ENCODE results near the gene MAP9. TPM values are rescaled to one million over a fixed set of nuclear protein-coding genes. Genes with fewer than 3 reads are reported as not detected.

MAP9 gene
- total and polyA plus RNA-seq, 2 donors (not counting 1 experiment from before 2014, with no cell fraction given) = 4.5 to 16.3 TPM

DNA sequence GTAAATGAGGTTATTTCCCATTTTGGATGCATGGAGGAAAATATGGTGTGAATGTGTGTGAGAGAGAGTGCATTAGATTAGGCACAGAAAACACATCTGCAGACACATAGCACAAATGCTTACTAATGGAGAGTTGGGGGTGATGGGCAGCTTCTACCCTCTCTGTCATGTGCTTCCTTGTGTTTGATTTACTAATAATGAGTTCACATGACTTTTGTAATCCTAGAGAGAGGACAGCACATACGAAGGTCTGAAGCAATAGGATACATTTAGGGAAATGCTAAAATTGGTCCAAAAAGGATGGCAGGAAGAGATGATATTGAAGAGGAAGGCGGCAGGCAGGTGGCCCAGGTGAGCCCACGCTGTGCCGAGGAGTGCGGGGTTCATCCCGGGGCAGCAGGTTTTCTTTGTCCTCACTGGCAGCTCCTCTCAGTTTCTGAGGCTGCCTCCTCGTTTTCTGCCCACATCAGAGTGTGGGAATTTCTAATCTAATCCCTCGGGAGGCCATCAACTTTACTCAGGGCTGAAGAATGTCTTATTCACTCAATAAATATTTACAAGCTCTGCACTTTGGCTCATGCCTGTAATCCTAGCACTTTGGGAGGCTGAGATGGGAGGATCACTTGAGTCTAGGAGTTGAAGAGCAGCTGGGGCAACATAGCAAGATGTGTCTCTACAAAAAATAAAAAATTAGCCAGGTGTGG, 15.9 kb upstream of the MAP9 start:
- Histone ChIP-seq H3K27ac (ENCODE audit: low read length in 2 of 2) (no peak overlapping the region), H4K20me1 (ENCODE audit: control insufficient read depth, insufficient read depth, low read length, poor library complexity, severe bottlenecking) (no peaks in the 10 kb centered on the region), H3K27me3 (replicated peaks in 1 of 4; ENCODE audit: control extremely low read depth in 1 of 4, control insufficient read depth in 3 of 4, insufficient read depth in 4 of 4, low read length in 3 of 4) (peaks cover 0 to 3% (median 1%) of the 10 kb centered on the region in 4 experiments), H3K4me1 (ENCODE audit: control insufficient read depth in 2 of 2, insufficient read depth in 2 of 2, low read length in 2 of 2) (no peaks in the 10 kb centered on the region), H3K9ac (ENCODE audit: low read length) (no peak overlapping the region), H3K79me2 (ENCODE audit: control insufficient read depth, insufficient read depth, low read length) (no peaks in the 10 kb centered on the region), H3K9me3 (ENCODE audit: control extremely low read depth in 1 of 3, control insufficient read depth in 2 of 3, insufficient read depth in 1 of 3, low read length in 2 of 3) (no peaks in the 10 kb centered on the region), H3K36me3 (replicated peaks in 1 of 2; ENCODE audit: control extremely low read depth in 1 of 2, control insufficient read depth in 1 of 2, extremely low read depth in 1 of 2, insufficient read depth in 2 of 2, low read length in 1 of 2) (no peaks in the 10 kb centered on the region), H3K4me3 (ENCODE audit: control extremely low read depth in 1 of 5, extremely low read depth in 1 of 5, insufficient read depth in 1 of 5, low read depth in 2 of 5, low read length in 4 of 5) (no peak overlapping the region), H3K4me2 (replicated peaks; ENCODE audit: low read depth, low read length, poor library complexity, severe bottlenecking) (no peak overlapping the region), H2AFZ (ENCODE audit: insufficient read depth, low read depth, low read length, poor library complexity, severe bottlenecking) (no peak overlapping the region)
- Mint-ChIP-seq H3K27ac (no peak overlapping the region), H3K4me1 (no peaks in the 10 kb centered on the region), H3K9me3 (ENCODE audit: insufficient read depth) (peaks cover 2% of the 10 kb centered on the region), H3K27me3 (peaks cover 19% of the 10 kb centered on the region), H3K4me3 (no peak overlapping the region)
- 72% methylated on average over 6 of the region's 8 CpGs for whole genome bisulfite sequencing (ENCODE audit: insufficient coverage)
- intact Hi-C loops (cut with micrococcal nuclease) = no loop called here
- ChIA-PET CTCF (no interaction called here), POLR2A (no interaction called here)
- DNase-seq = no peak
- TF ChIP-seq EZH2 (IDR thresholded peaks at IDR 0.05; ENCODE audit: borderline replicate concordance, insufficient read depth, low read depth, low read length, poor library complexity, severe bottlenecking) (no peak), CTCF (IDR thresholded peaks at IDR 0.05) (no peak)
- no peak for ATAC-seq (ENCODE audit: low read depth)

DNA sequence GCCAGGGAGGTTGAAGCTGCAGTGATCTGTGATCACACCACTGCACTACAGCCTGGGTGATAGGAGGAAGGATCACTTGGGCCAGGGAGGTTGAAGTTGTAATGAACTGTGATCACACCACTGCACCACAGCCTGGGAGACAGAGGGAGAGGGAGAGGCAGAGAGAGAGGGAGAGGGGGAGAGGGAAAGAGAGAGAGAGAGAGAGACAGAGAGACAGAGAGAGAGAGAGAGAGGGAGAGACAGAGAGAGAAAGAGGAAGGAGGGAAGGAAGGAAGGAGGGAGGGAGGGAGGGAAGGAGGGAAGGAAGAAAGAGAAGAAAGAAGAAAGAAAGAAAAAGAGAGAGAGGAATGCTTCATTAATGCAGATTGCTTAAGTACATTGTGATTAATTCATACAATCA, 15.2 kb upstream of the MAP9 start:
- no peaks in the 10 kb centered on the region for H3K4me1 Mint-ChIP-seq
- H3K4me3 ChIP-seq (ENCODE audit: control extremely low read depth in 1 of 5, extremely low read depth in 1 of 5, insufficient read depth in 1 of 5, low read depth in 2 of 5, low read length in 4 of 5) = no peak overlapping the region
- no peak overlapping the region for H3K4me3 Mint-ChIP-seq
- no peak overlapping the region for H3K9ac ChIP-seq (ENCODE audit: low read length)
- H3K27me3 Mint-ChIP-seq = peaks cover 21% of the 10 kb centered on the region
- H4K20me1 ChIP-seq (ENCODE audit: control insufficient read depth, insufficient read depth, low read length, poor library complexity, severe bottlenecking) = no peaks in the 10 kb centered on the region
- no peaks in the 10 kb centered on the region for H3K79me2 ChIP-seq (ENCODE audit: control insufficient read depth, insufficient read depth, low read length)
- TF ChIP-seq EZH2 (IDR thresholded peaks at IDR 0.05; ENCODE audit: borderline replicate concordance, insufficient read depth, low read depth, low read length, poor library complexity, severe bottlenecking) (no peak), CTCF (IDR thresholded peaks at IDR 0.05) (no peak)
- H3K9me3 ChIP-seq (ENCODE audit: control extremely low read depth in 1 of 3, control insufficient read depth in 2 of 3, insufficient read depth in 1 of 3, low read length in 2 of 3) = no peaks in the 10 kb centered on the region
- H2AFZ ChIP-seq (ENCODE audit: insufficient read depth, low read depth, low read length, poor library complexity, severe bottlenecking) = no peak overlapping the region
- H3K27me3 ChIP-seq (replicated peaks in 1 of 4; ENCODE audit: control extremely low read depth in 1 of 4, control insufficient read depth in 3 of 4, insufficient read depth in 4 of 4, low read length in 3 of 4) = peaks cover 0 to 5% (median 1%) of the 10 kb centered on the region in 4 experiments
- H3K4me1 ChIP-seq (ENCODE audit: control insufficient read depth in 2 of 2, insufficient read depth in 2 of 2, low read length in 2 of 2) = no peaks in the 10 kb centered on the region
- CTCF ChIA-PET = no interaction called here
- no peak overlapping the region for H3K27ac Mint-ChIP-seq
- no peak overlapping the region for H3K4me2 ChIP-seq (replicated peaks; ENCODE audit: low read depth, low read length, poor library complexity, severe bottlenecking)
- no peaks in the 10 kb centered on the region for H3K9me3 Mint-ChIP-seq (ENCODE audit: insufficient read depth)
- no peak overlapping the region for H3K27ac ChIP-seq (ENCODE audit: low read length in 2 of 2)
- DNase-seq = no peak
- no peaks in the 10 kb centered on the region for H3K36me3 ChIP-seq (replicated peaks in 1 of 2; ENCODE audit: control extremely low read depth in 1 of 2, control insufficient read depth in 1 of 2, extremely low read depth in 1 of 2, insufficient read depth in 2 of 2, low read length in 1 of 2)
- POLR2A ChIA-PET = no interaction called here
- intact Hi-C loops (cut with micrococcal nuclease) = no loop called here
- ATAC-seq (ENCODE audit: low read depth) = no peak

All from B cell (primary cell).